DOHH2 (cell line): ENCODE results near the gene NOL9.
A peak's percentile ranks its signal among the peaks of the same experiment; 100 is the strongest.

Experiments
- H3F3A ChIP-seq: fragments of 200-600 bp; sonication (generic), shearing (Covaris generic); 2 replicates; pipeline ENCODE4 v1.6.0; 2016; ENCODE audit warnings: antibody characterized with exemption, mild to moderate bottlenecking; ENCODE audit not compliant: control insufficient read depth, insufficient read depth
- H3K27ac ChIP-seq: fragments of 200-600 bp; sonication (generic); 2 replicates; pipeline ENCODE4 v1.5.1; 2014; ENCODE audit warnings: low read depth, mild to moderate bottlenecking, low read length, moderate library complexity
- H3K27me3 ChIP-seq: fragments of 200-600 bp; sonication (generic); 2 replicates; pipeline ENCODE4 v1.6.1; 2014; ENCODE audit warnings: mild to moderate bottlenecking, low read length, mixed read lengths; ENCODE audit not compliant: control insufficient read depth
- H3K36me3 ChIP-seq: fragments of 200-600 bp; sonication (generic); 2 replicates; pipeline ENCODE4 v1.6.1; 2014; ENCODE audit warnings: mild to moderate bottlenecking, low read length, moderate library complexity, mixed read lengths; ENCODE audit not compliant: control insufficient read depth
- H3K4me1 ChIP-seq: fragments of 200-600 bp; sonication (generic); 2 replicates; pipeline ENCODE4 v1.6.1; 2014; ENCODE audit warnings: mild to moderate bottlenecking, low read length, mixed read lengths; ENCODE audit not compliant: control insufficient read depth
- H3K4me2 ChIP-seq: fragments of 200-600 bp; sonication (generic); 2 replicates; pipeline ENCODE4 v1.6.0; 2014; ENCODE audit warnings: mild to moderate bottlenecking, low read length, moderate library complexity
- H3K4me3 ChIP-seq: fragments of 200-600 bp; sonication (generic); 2 replicates; pipeline ENCODE4 v1.5.1; 2014; ENCODE audit warnings: mild to moderate bottlenecking, low read length, mixed read lengths
- H3K79me2 ChIP-seq: fragments of 200-600 bp; sonication (generic); 2 replicates; pipeline ENCODE4 v1.6.1; 2014; ENCODE audit warnings: mild to moderate bottlenecking, low read length, mixed read lengths; ENCODE audit not compliant: control insufficient read depth
- H3K9me2 ChIP-seq: fragments of 200-600 bp; sonication (generic); replicated peaks from 2 replicates; pipeline ENCODE4 v1.6.1; 2014; ENCODE audit warnings: mild to moderate bottlenecking, low read length, mixed read lengths; ENCODE audit not compliant: control insufficient read depth
- H3K9me3 ChIP-seq: fragments of 200-600 bp; sonication (generic); 2 replicates; pipeline ENCODE4 v1.6.1; 2014; ENCODE audit warnings: antibody characterized with exemption, low read length, mixed read lengths; ENCODE audit not compliant: control insufficient read depth, insufficient read depth
- H4K20me1 ChIP-seq: fragments of 200-600 bp; sonication (generic); 2 replicates; pipeline ENCODE4 v1.6.0; 2014; ENCODE audit warnings: low read depth, mild to moderate bottlenecking, antibody characterized with exemption, low read length, moderate library complexity; ENCODE audit not compliant: control insufficient read depth, insufficient read depth
- CTCF ChIP-seq: fragments of 200-600 bp; sonication (generic); IDR thresholded peaks from one replicate; pipeline ENCODE4 v1.5.1; 2014; ENCODE audit warnings: antibody characterized with exemption, mild to moderate bottlenecking, low read depth, low read length; ENCODE audit not compliant: poor library complexity, severe bottlenecking
- EZH2phosphoT487 ChIP-seq: fragments of 200-600 bp; sonication (generic); IDR thresholded peaks from 2 replicates; pipeline ENCODE4 v1.6.1; 2017; ENCODE audit warnings: borderline replicate concordance, mild to moderate bottlenecking, antibody characterized with exemption, low read length, moderate library complexity, mixed read lengths

The NOL9 gene

GRCh38 chr1:6599141-6599975 is 45.0 kb upstream of the NOL9 start:
- H3K36me3 ChIP-seq = peaks cover 13% of the 10 kb centered on the region; the same call in 1 of the 2 replicates
- H3K27me3 ChIP-seq = peaks cover 41% of the 10 kb centered on the region
- H4K20me1 ChIP-seq = peaks cover 10% of the 10 kb centered on the region; the same call in 1 of the 2 replicates
- H3K4me2 ChIP-seq = peak overlapping the region; percentile 93
- H3K4me3 ChIP-seq = peak overlapping the region; percentile 59
- TF ChIP-seq CTCF (no peak), EZH2phosphoT487 (no peak)
- no peaks in the 10 kb centered on the region for H3K9me2 ChIP-seq
- H3K9me3 ChIP-seq = no peaks in the 10 kb centered on the region
- H3K27ac ChIP-seq = no peak overlapping the region
- H3K79me2 ChIP-seq = peaks cover 25% of the 10 kb centered on the region
- peaks cover 13% of the 10 kb centered on the region for H3F3A ChIP-seq
- peaks cover 45% of the 10 kb centered on the region for H3K4me1 ChIP-seq

- H3K27ac ChIP-seq = no peak overlapping the region
- no peak overlapping the region for H3K4me2 ChIP-seq
- peaks cover 13% of the 10 kb centered on the region; the same call in 1 of the 2 replicates for H3K36me3 ChIP-seq
- H4K20me1 ChIP-seq = peaks cover 10% of the 10 kb centered on the region; the same call in 1 of the 2 replicates
- TF ChIP-seq EZH2phosphoT487 (no peak), CTCF (no peak)
- H3F3A ChIP-seq = peaks cover 5% of the 10 kb centered on the region; the same call in 1 of the 2 replicates
- peaks cover 36% of the 10 kb centered on the region for H3K4me1 ChIP-seq
- no peak overlapping the region for H3K4me3 ChIP-seq
- no peaks in the 10 kb centered on the region for H3K9me2 ChIP-seq
- H3K9me3 ChIP-seq = no peaks in the 10 kb centered on the region
- H3K79me2 ChIP-seq = peaks cover 25% of the 10 kb centered on the region
- H3K27me3 ChIP-seq = peaks cover 26% of the 10 kb centered on the region
Measured at GRCh38 chr1:6597777-6598131, 43.4 kb upstream of the NOL9 start.

- Histone ChIP-seq H3F3A (peaks cover 5% of the 10 kb centered on the region; the same call in 1 of the 2 replicates), H3K27ac (no peak overlapping the region), H4K20me1 (peaks cover 10% of the 10 kb centered on the region; the same call in 1 of the 2 replicates), H3K4me1 (peaks cover 31% of the 10 kb centered on the region), H3K9me2 (no peaks in the 10 kb centered on the region), H3K9me3 (no peaks in the 10 kb centered on the region), H3K36me3 (peaks cover 13% of the 10 kb centered on the region; the same call in 1 of the 2 replicates), H3K4me2 (no peak overlapping the region), H3K27me3 (peaks cover 21% of the 10 kb centered on the region), H3K4me3 (no peak overlapping the region), H3K79me2 (peaks cover 25% of the 10 kb centered on the region)
- no peak for TF ChIP-seq EZH2phosphoT487
- TF ChIP-seq CTCF = no peak
Measured at GRCh38 chr1:6596886-6597776, 42.8 kb upstream of the NOL9 start.
